Left renal cortex interstitium (tissue), 4 donors: ENCODE results near the gene ARL11. TPM values are rescaled to one million over a fixed set of nuclear protein-coding genes. Genes with fewer than 3 reads are reported as not detected.
"Not testable (repeated sequence)": the region's sequence is repeated elsewhere in the genome, so short reads cannot be mapped to it uniquely, and the experiment has no call there.

Source experiments
- DNase-seq, 4 donors: peaks; one replicate each; pipeline ENCODE4 v3.0.0-alpha.2; 2013; ENCODE audit warnings: low read depth in 4 of 4, low spot score in 2 of 4, missing footprints in 1 of 4
- polyA plus RNA-seq, 4 donors: library from polyadenylated mRNA; unstranded; fragments of 120-200 nt; gene quantifications; one replicate each; pipeline ENCODE4 v1.2.1, GENCODE V29; 2013; ENCODE audit not compliant: insufficient read length in 4 of 4

The ARL11 gene
- under 1 TPM; 0.21 to 0.44 (median 0.28) TPM for polyA plus RNA-seq

DNA sequence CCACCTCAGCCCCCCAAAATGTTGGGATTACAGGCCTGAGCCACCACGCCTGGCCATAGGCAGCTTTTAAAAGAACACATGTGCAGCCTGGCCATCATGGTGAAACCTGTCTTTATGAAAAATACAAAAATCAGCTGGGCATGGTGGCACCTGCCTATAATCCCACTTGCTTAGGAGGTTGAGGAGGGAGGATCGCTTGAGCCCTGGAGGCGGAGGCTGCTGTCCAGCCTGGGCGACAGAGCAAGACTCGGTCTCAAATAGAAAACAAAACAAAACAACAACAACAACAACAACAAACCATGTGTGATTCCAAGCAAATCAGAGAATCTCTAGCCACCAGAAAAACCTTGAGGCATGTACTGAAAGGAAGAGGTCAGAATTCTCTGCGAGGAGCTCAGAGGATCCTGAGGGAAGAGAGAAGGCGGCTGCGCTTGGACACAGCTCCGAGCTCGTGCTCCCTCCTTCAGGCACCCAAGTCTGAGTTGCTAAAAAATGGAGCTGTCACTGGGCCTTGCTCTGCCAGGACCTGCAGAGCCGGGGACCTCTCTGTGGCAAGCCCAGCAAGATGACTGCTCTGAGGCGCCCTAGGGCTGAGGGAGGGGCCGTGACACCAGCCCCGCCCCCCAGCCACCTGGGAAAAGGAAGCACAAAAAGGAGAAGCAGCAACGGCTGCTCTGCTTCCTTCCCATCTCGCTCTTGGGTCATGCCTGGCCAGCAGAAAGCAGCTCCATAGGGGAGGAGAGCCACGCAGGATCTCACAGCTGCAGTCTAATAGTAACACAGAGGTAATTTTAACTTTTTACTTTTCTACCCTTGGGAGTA, at the start of gene ARL11:
Gene ARL11, plus strand, starts transcription at position 677 of the 822 bp plus-strand sequence. CDS start 1,941 bp downstream, outside the sequence.
- no peak for DNase-seq

DNA sequence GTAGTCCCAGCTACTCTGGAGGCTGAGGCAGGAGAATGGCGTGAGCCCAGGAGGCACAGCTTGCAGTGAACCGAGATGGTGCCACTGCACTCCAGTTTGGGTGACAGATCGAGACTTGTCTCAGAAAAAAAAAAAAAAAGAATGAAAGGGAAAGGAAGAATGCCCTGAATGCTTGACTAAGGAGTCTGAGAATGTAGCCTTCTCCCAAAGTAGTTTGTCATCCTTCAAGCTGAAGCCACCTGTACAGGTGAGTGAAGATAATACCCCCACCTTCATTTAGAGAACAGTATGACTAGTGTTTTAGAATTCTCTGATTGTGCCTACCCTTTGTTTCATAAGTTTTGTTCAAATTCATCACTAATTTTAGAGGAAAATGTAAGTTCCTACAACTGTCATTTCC, 48.8 kb upstream of the ARL11 start:
- no peak for DNase-seq

DNA sequence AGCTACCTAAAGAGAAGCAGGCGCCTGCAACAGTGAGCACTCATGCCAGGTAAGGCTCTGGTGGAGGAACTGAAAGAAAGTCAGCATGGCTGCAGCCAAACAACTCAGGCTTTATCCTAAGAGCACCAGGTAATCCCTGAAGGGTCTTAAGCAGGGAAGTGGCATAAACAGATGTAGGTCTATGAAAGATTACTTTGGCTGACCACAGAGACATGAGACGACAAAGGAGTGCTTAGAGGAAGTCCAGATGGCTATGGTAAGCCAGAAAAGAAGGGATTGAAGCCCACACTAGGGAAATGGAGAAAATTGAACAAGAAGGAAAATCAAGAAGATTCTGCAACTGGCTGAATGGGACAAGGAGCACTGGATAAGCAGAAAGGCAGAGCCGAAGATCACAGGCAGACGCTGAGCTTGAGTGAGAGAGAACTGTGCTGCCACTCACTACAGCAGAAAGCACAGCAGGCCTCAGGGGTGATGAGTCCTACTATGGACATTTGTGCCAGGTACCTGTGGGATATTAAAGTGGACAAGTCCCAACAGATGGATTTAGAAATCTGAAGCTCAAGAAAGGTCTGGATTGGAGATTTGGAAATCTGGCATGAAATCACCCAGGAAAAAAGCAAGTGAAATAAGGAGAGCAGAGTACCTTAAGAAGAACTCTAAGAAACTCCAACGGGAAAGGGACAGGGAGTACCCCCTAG, 47.2 kb upstream of the ARL11 start:
- DNase-seq = no peak

DNA sequence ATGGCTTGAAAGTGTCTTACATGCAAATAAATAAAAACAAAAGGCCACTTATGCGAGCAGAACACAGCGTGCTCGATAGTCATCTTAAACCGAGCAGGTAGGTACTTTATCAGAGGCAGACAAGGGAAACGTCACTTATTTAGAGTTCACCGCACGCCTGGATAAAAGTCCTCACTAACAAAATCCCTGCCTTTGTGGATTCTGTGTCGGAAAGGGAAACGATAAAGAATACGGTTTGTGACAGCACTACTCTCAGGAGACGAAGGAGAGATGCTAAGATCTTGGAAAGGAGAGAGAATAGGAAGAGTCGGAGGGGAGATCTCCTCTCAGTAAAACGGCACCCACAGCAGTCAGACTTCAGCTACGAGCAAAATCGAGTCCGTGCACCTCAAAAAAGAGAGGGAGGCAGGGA, 43.5 kb upstream of the ARL11 start:
- DNase-seq = peak in 1 of 4 donors; percentile 29

DNA sequence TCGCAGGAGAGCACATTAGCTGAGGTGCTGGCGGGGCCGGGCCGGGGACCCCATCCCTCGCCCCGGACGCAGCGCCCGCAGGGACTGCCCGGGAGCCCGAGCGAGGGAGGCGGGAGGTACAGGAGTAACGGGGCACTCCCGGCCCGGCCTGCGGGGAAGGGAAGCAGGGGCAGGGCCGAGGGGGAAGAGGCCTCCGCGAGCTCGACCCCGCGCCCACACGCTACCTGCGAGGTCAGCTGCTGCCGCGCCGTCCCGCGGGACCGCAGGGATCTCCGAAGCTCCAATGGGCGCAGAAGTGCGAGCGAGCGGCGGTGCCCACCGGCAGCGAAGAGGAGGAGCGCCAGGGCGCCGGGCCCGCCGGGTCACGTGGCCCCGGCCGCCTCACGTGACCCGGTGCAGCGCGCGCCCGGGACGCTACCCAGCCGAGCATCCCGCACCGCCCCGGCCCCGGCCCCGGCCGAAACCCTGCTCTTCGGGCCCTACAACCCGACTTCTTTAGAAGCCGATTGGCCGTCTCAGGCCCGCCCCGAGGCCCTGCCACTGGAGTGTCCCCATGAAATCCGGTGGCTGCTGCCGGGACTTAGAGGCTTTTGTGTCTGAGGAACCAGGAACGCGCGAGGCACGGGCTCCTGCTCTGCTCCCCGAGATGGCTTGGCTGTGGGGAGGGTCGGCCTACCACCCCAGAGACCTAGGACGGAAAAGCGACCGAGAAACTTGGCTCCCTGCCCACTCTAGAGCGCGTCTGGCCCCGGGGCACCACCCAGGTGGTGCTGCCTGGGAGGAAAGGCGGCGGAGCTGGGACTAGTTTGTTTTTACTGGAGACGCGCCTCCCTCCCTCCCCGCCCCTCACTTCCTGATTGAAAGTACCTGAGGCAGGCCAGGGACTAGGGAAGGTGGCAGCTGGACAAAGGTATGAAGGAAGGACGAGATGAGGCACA, 42.8 kb upstream of the ARL11 start, which contains the start of gene RCBTB1:
Gene RCBTB1, minus strand, starts transcription at position 339 of the 938 bp plus-strand sequence. CDS start 18,279 bp downstream, outside the sequence.
- peak; percentile 39 to 65 (median 54) for DNase-seq

DNA sequence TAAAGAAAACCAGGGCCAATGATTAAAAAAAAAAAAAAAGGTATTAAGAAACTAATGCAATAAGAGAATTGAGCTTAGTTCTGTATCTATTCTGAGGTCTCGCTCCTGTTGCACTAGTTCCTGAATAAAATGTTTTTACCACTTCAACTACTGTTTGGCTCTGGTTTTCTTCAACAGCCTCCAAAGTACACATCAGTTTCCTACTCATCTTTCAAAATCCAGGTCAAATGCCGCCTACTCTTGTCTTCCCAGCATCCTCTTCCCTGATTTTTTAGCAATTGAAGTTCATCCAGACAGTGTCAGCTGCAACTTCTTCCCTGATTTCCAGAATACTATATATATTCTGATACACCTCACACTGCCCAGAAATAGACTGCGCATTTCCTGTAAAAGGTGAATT, 41.6 kb upstream of the ARL11 start:
- no peak for DNase-seq

DNA sequence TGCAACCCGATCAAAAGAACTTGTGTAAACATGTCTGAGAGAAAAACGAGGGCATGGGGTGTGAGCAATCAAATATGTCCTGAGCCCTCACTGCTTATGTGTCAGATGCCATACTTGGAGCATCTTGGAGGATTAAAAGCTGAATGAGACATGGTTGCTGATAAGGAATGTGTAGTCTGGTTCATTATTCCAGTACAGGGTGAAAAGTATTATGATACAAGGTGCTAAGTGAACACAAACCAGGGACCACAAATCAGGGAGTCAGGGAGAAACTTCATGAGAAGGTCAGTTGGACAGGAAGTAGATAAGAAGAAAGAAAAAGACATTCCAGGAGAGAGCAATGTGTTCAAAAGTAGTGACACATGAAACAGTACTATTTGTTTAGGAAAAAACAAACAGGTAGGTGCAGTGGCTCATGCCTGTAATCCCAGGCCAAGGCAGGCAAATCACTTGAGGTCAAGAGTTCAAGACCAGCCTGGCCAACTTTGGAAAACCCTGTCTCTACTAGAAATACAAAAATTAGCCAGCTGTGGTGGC, 40.9 kb upstream of the ARL11 start:
- DNase-seq = no peak

DNA sequence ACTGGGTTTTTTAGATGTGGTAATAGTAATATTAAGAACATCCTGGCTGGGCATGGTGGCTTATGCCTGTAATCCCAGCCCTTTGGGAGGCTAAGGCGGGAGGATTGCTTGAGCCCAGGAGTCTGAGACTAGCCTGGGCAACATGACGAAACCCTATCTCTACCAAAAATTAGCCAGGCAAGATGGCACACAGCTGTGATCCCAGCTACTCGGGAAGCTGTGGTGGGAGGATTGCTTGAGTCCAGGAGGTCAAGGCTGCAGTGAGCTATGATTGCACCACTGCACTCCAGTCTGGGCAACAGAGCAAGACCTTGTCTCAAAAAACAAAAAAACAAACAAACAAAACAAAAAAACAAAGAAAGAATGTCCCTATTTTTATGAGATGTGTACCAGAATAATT, 37.6 kb upstream of the ARL11 start:
- not testable (repeated sequence) for DNase-seq

DNA sequence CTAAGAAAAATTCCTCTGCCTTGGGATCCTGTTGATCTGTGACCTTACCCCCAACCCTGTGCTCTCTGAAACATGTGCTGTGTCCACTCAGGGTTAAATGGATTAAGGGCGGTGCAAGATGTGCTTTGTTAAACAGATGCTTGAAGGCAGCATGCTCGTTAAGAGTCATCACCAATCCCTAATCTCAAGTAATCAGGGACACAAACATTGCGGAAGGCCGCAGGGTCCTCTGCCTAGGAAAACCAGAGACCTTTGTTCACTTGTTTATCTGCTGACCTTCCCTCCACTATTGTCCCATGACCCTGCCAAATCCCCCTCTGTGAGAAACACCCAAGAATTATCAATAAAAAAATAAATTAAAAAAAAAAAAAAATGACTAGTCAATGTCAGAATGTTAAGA, 34.4 kb upstream of the ARL11 start:
- DNase-seq = not testable (repeated sequence)

DNA sequence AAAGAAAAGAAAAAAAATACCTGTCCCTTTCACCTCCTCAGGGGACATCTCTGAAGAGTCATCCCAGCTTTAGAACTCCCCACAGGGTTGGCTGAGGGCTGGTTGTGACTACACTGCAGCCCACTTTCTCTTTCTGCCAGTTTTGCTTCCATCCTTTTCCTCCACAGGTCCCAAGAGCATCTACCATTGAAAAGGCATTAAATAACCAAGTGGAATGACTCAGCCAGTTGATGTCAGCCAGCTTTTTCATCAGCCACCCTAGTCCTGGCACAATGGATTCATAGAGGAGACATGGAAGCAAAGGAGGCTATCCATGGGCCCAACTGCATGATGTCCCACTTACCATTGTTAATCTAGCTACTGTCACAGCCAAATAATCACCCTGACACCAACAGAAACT, 33.7 kb upstream of the ARL11 start:
- no peak for DNase-seq

DNA sequence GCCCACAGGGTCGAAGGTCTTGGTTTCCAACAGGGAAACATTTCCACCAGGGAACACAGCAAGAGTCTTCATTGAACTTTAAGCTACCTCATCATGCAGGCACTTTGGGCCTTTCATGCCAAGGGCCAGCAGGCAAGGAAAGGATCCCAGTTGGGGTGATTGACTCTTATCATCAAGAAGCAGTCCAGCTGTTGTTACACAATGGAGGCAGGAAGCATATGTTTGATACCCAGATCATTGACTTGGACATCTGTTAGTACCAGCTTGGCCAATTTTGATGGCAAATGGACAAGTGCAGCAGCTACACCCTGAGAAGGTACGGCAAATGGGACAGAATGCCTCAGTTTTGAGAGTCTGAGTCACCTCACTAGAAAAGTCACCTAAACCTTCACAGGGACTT, 32.1 kb upstream of the ARL11 start:
- DNase-seq = no peak

DNA sequence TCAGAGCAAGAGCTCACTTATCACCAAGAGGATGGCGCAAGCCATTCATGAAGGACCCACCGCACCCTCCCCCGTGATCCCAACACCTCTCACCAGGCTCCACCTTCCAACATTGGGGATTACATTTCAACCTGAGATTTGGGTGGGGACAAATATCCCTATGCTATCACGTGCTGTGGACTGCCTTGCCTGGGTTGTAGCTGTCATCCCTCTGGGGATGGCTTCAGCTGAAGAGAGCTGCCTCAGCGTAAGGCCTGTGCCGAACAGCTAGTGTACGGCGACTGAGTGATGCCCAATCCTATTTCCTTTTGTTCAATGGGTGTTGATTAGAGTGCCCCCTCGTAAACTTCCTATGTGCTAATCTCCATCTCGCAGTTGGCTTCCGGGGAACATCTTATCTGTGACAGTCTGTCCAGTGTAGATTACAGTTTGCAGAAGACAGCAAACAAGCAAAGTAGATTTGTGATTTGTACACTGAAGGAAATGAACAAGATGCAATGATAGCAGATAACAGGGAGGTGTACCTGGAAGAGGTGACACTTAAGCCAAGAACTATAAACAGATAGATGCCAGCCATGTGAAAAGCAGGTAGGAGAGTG, 31.2 kb upstream of the ARL11 start:
- DNase-seq = no peak

DNA sequence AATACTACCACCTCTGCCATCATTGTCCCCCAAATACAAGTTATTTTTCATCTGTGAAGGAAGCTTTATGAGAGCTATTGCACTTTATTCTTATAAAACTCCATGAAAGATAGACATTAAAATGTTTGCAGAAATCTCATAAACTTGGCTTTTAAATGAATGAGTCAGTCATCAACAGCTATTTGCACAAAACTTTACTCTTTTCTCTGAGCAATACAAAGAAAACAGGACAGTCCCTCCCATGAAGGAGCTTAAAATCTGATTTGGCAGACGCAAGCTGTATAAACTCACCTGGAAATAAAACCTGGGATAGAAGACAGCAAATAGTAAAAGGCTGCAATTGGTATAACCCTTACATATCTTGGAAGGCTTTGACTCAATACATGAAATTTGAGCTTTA, 26.3 kb upstream of the ARL11 start:
- DNase-seq = no peak

DNA sequence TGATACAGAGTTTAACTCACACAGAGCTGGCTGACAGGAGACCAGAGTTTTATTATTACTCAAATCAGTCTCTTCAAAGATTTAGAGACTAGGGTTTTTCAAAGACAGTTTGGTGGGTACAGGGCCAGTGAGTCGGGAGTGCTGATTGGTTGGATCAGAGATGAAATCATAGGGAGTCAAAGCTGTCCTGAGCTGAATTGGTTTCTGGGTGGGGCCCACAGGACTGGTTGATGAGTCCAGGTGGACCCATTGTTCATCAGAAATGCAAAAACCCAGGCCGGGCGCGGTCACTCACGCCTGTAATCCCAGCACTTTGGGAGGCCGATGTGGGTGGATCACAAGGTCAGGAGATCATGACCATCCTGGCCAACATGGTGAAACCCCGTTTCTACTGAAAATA, 25.7 kb upstream of the ARL11 start:
- not testable (repeated sequence) for DNase-seq

DNA sequence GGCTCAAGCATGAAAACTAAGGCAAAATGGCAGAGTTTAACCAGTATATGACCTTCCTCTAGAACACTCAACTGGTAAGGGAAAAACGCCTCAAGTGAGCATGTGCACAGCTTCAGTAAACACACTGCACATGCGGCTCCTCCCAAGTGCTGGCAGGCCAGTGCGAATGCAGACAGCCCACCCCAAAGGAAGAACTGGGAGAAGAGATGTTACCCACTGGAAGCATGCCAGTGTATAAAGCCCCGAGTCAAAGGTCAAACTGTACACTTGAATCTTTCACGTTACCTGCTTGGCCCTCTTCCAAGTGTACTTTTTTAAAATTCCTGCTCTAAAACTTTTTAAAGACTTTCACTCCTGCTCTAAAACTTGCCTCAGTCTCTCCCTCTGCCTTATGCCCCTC, 23.7 kb upstream of the ARL11 start:
- DNase-seq = no peak

DNA sequence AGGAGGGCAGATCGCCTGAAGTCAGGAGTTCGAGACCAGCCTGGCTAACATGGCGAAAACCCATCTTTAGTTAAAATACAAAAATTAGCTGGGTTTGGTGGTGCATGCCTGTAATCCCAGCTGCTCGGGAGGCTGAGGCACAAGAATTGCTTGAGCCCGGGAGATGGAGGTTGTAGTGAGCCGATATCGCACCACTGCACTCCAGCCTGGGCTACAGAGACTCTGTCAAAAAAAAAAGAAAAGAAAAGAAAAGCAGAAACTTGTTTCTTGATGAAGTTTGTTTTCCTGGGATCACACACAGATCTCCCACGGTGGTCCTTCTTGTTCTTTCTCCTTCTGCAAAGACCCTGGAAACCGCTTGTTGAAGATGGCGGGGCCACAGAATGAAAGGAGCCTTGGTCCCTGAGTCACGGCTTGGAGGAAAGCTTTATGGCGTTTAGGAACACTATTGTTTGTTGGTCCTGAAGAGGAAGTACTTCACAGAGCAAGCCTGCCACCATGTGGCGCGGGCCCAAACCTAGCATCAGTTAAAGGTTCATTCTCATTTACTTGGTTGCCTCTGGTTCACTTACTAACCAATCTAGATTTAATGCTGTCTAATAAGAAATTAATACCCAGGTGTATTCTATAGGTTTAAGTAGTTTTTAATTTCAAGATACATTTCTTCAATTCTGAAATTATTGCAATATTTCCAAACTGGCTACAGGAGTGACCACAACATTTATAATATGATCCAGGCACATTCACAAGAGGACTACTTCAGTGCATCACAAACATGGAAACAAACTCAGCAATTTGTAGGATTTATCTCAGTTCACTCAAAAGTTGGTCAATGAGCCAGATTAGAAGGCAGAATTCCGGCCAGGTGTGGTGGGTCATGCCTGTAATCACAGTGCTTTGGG, 21.3 kb upstream of the ARL11 start:
- peak; percentile 44 to 78 (median 58) for DNase-seq

DNA sequence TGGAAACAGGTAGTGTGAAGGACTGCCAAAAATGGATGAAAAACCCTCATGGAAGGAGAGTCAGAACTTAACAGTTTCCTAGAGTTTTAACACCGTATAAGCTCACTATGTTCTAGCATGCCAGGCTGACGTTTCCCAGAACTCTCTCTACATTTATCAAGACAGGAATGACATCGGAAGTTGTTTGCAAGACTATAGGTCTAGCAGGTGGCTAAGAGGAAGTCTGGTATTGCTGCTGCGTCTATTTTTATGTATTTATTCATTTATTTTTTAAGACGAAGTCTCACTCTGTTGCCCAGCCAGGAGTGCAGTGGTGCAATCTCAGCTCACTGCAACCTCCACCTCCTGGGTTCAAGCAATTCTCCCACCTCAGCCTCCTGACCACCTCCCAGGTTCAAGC, 20.5 kb upstream of the ARL11 start:
- no peak for DNase-seq

DNA sequence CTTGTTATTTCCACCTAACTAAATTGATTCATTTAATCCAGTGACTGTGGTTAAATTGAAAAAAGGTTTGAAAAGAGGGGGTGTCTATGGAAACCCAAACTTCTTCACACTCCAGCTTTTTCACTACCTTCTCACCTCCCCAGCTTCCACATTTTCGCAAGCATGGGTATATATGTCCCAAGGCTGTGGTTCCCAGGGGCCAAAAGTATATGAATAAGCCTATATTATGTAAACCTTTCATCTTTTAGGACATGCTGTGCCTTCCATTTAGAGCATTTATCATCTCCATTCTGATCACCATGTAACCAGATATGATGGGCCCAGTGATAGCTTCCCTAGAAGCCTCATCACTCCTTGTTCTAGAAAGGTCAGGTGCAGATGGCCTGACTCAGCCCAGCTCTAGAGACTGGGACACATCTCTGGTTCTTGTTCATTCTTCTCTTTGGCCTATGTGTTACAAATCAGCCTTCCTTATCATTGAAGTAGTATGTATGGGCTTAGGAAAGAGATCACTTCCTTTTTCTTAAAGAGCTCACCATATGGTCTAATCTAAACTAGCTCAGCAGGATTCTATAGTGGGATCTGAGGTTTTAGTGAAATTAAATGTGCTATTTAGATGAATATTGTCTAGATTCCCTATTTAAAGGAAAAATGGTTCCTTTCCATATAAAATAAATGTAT, 19.5 kb upstream of the ARL11 start:
- no peak for DNase-seq
